ENCODE results near the gene UTF1. TPM values are rescaled to one million over a fixed set of nuclear protein-coding genes. Genes with fewer than 3 reads are reported as not detected.

Gene UTF1
- total and polyA plus RNA-seq, 9 of the 15 experiments (the other 6 are each of a cell fraction or from before 2014, with no cell fraction given), result 0.35 to 0.46 TPM; not detected in 7

DNA sequence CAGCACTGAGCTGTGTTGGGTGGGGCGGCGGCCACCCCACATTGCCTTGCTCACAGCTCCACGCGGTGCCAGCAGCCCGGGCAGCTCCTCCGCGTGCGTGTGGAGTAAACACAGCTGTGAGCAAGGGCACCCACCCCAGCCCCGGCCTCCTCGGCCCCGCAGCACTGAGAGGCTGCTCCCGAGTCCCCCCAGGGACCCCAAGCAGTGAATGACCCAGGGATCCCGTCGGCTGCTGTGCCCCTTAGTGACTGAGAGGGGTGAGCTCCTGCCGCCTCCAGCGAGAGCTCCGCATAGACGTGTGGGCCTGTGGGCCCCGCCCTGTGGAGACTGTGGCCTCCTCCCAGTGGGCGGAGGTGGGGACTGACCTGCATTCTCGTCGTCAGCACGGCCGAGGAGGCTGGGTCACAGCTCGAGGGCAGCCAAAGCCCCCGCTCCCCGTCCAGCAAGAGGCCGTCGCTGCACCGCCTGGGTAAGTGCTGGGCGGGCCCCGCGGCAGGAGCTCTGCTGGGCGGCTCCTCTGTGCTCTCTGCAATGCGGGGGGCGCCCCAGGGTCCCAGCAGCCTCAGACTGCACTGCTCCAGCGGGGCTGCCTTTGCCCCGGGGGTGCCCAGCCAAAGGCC lies 29.9 kb upstream of the UTF1 start:
- DNase-seq (ENCODE audit: extremely low read depth in 1 of 4, low spot score in 3 of 4) (peak; percentile 21 to 58 (median 42)), ATAC-seq (peak; percentile 73), FAIRE-seq (no peak)
- Histone ChIP-seq H3K4me1 (replicated peaks in 1 of 2; ENCODE audit: control insufficient read depth in 2 of 2, insufficient read depth in 2 of 2, low read length in 2 of 2) (peaks cover 0 to 86% of the 10 kb centered on the region in 2 experiments; a peak in 2 of 5 replicates), H3K9me3 (replicated peaks; ENCODE audit: control insufficient read depth, insufficient read depth, low read depth, low read length) (no peaks in the 10 kb centered on the region), H3K27ac (ENCODE audit: extremely low read depth, low read depth, low read length) (no peak overlapping the region), H3K9me1 (ENCODE audit: control insufficient read depth, insufficient read depth, low read length) (no peaks in the 10 kb centered on the region), H3K9ac (ENCODE audit: insufficient read depth in 1 of 2, low read depth in 2 of 2, low read length in 2 of 2) (no peak overlapping the region), H3K27me3 (ENCODE audit: control insufficient read depth in 2 of 2, insufficient read depth in 2 of 2, low read length in 2 of 2) (peaks cover 14 to 76% of the 10 kb centered on the region in 2 experiments; a peak in 4 of 5 replicates), H3K79me2 (ENCODE audit: control insufficient read depth, insufficient read depth, low read length) (no peaks in the 10 kb centered on the region), H3K36me3 (ENCODE audit: control insufficient read depth, insufficient read depth, low read length) (no peaks in the 10 kb centered on the region), H3K4me3 (no peak overlapping the region), H3K4me2 (ENCODE audit: insufficient read depth, low read length) (no peak overlapping the region), H2AFZ (ENCODE audit: low read depth, low read length) (no peak overlapping the region), H4K20me1 (replicated peaks; ENCODE audit: control insufficient read depth, insufficient read depth, low read length) (no peaks in the 10 kb centered on the region)
- BruUV-seq (replicated peaks), result no TSS peak
- in situ Hi-C loops (cut with MboI) (no loop called here), intact Hi-C loops (cut with micrococcal nuclease) (no loop called here)
- 0% methylated on average over 10 of the region's 38 CpGs for WGBS (ENCODE audit: insufficient coverage, low coverage, missing lambda C conversion rate)
- POLR2A ChIA-PET, result no interaction called here
- CTCF ChIA-PET (ENCODE audit: low intra/inter-chr PET ratio), result no interaction called here
- no peak for TF ChIP-seq SRSF3 (IDR thresholded peaks at IDR 0.05; ENCODE audit: insufficient read depth, low read length)
- no peak for TF ChIP-seq NFRKB (IDR thresholded peaks at IDR 0.05; ENCODE audit: low read depth)
- TF ChIP-seq NR3C1 (CRISPR knock-in tag; IDR thresholded peaks at IDR 0.05), result no peak
- TF ChIP-seq, protein P1, sequence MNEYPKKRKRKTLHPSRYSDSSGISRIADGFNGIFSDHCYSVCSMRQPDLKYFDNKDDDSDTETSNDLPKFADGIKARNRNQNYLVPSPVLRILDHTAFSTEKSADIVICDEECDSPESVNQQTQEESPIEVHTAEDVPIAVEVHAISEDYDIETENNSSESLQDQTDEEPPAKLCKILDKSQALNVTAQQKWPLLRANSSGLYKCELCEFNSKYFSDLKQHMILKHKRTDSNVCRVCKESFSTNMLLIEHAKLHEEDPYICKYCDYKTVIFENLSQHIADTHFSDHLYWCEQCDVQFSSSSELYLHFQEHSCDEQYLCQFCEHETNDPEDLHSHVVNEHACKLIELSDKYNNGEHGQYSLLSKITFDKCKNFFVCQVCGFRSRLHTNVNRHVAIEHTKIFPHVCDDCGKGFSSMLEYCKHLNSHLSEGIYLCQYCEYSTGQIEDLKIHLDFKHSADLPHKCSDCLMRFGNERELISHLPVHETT (CRISPR knock-in tag; conservative IDR thresholded peaks at IDR 0.05 in 1 of 2, IDR thresholded peaks at IDR 0.05 in 1 of 2), result no peak
- TF ChIP-seq PYGO2 (tag; IDR thresholded peaks at IDR 0.05), result no peak
- TF ChIP-seq POLR2H (tag; IDR thresholded peaks at IDR 0.05; ENCODE audit: low read depth), result no peak
- TF ChIP-seq, protein P2, sequence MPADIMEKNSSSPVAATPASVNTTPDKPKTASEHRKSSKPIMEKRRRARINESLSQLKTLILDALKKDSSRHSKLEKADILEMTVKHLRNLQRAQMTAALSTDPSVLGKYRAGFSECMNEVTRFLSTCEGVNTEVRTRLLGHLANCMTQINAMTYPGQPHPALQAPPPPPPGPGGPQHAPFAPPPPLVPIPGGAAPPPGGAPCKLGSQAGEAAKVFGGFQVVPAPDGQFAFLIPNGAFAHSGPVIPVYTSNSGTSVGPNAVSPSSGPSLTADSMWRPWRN (IDR thresholded peaks at IDR 0.05; ENCODE audit: low read depth), result no peak
- no peak for TF ChIP-seq PTRF (tag; IDR thresholded peaks at IDR 0.05)

Data from K562 (cell line).